Thyroid gland (tissue), 4 donors: ENCODE data around the gene CFAP299.

ENCODE experiments used
- CTCF ChIP-seq, 6 experiments: fragments of 200-600 bp in 3 of 6; fragments of 450-650 bp in 3 of 6; sonication (generic) in 3 of 6; IDR thresholded peaks; one replicate each; pipeline ENCODE4 v1.5.1; 2016 to 2019; ENCODE audit warnings: antibody characterized with exemption in 6 of 6, mild to moderate bottlenecking in 2 of 6, inconsistent platforms in 1 of 6, moderate library complexity in 1 of 6
- POLR2A ChIP-seq, 2 donors: fragments of 450-650 bp; IDR thresholded peaks; one replicate each; pipeline ENCODE4 v1.6.1; 2017; ENCODE audit warnings: antibody characterized with exemption in 2 of 2, mild to moderate bottlenecking in 2 of 2, moderate library complexity in 1 of 2

GRCh38 chr4:81007417-81007816 lies 671.9 kb downstream of the CFAP299 start:
- TF ChIP-seq CTCF (IDR thresholded peaks at IDR 0.05) (no peak), POLR2A (IDR thresholded peaks at IDR 0.05) (no peak)
